ENCODE measurements around the gene LSM12.
"Not testable (repeated sequence)": the region's sequence is repeated elsewhere in the genome, so short reads cannot be mapped to it uniquely, and the experiment has no call there.

The LSM12 gene

GRCh38 chr17:44066204-44066930 lies at the start of gene LSM12:
TSS of gene LSM12 (minus strand) at chr17:44066671. CDS start at chr17:44066587, 84 bp downstream.
- no peak for FAIRE-seq

GRCh38 chr17:44115585-44116415 lies 49.3 kb upstream of the LSM12 start:
- no peak for FAIRE-seq

GRCh38 chr17:44113868-44114840 lies 47.7 kb upstream of the LSM12 start:
- FAIRE-seq, result no peak

GRCh38 chr17:44113382-44113781 lies 46.9 kb upstream of the LSM12 start:
- no peak for FAIRE-seq

- FAIRE-seq, result no peak
Measured at GRCh38 chr17:44112284-44113280, 46.1 kb upstream of the LSM12 start.

- no peak for FAIRE-seq
Measured at GRCh38 chr17:44111777-44112176, 45.3 kb upstream of the LSM12 start.

- FAIRE-seq, result no peak
Measured at GRCh38 chr17:44110823-44111633, 44.6 kb upstream of the LSM12 start.

GRCh38 chr17:44110011-44110686 lies 43.7 kb upstream of the LSM12 start:
- FAIRE-seq, result no peak

GRCh38 chr17:44109312-44109630 lies 42.8 kb upstream of the LSM12 start:
- no peak for FAIRE-seq

- FAIRE-seq, result no peak
Measured at GRCh38 chr17:44108440-44109311, 42.2 kb upstream of the LSM12 start.

- FAIRE-seq, result no peak
Measured at GRCh38 chr17:44106801-44107200, 40.3 kb upstream of the LSM12 start.

- FAIRE-seq, result no peak
Measured at GRCh38 chr17:44105941-44106340, 39.5 kb upstream of the LSM12 start.

GRCh38 chr17:44105483-44105882 lies 39.0 kb upstream of the LSM12 start:
- FAIRE-seq, result no peak

- FAIRE-seq, result no peak
Measured at GRCh38 chr17:44102849-44103622, 36.6 kb upstream of the LSM12 start.

GRCh38 chr17:44101858-44102257 lies 35.4 kb upstream of the LSM12 start:
- FAIRE-seq, result not testable (repeated sequence)

- FAIRE-seq, result no peak
Measured at GRCh38 chr17:44097110-44097958, 30.9 kb upstream of the LSM12 start.
